ENCODE data around the gene PLCL2. TPM values are rescaled to one million over a fixed set of nuclear protein-coding genes. Genes with fewer than 3 reads are reported as not detected.

Gene PLCL2
- total RNA-seq, 3 donors from 2014 or later, result 15.0 to 35.0 (median 18.8) TPM

- Histone ChIP-seq H3K4me1 (ENCODE audit: low read depth) (no peaks in the 10 kb centered on the region), H3K9me3 (no peaks in the 10 kb centered on the region), H3K36me3 (ENCODE audit: low read depth) (no peaks in the 10 kb centered on the region), H3K4me3 (no peak overlapping the region)
- ATAC-seq, result peak; percentile 67
- TF ChIP-seq CTCF (IDR thresholded peaks at IDR 0.05), result no peak
- intact Hi-C loops (cut with DNase I, micrococcal nuclease), result no loop called here
- no peak for DNase-seq
These were observed 7.2 kb upstream of the PLCL2 start for GRCh38 chr3:16877505-16877904.

GRCh38 chr3:16877911-16878310 is 6.8 kb upstream of the PLCL2 start:
- Histone ChIP-seq H3K4me3 (no peak overlapping the region), H3K36me3 (ENCODE audit: low read depth) (no peaks in the 10 kb centered on the region), H3K4me1 (ENCODE audit: low read depth) (no peaks in the 10 kb centered on the region), H3K9me3 (no peaks in the 10 kb centered on the region)
- intact Hi-C loops (cut with DNase I, micrococcal nuclease), result no loop called here
- DNase-seq (no peak), ATAC-seq (no peak)
- no peak for TF ChIP-seq CTCF (IDR thresholded peaks at IDR 0.05)

- TF ChIP-seq CTCF (IDR thresholded peaks at IDR 0.05), result no peak
- H3K4me3 ChIP-seq, result no peak overlapping the region
- H3K9me3 ChIP-seq, result no peaks in the 10 kb centered on the region
- no peaks in the 10 kb centered on the region for H3K36me3 ChIP-seq (ENCODE audit: low read depth)
- intact Hi-C loops (cut with DNase I, micrococcal nuclease), result no loop called here
- ATAC-seq (no peak), DNase-seq (no peak)
- H3K4me1 ChIP-seq (ENCODE audit: low read depth), result no peaks in the 10 kb centered on the region
These were observed 2.7 kb upstream of the PLCL2 start for GRCh38 chr3:16881896-16882630.

GRCh38 chr3:16883057-16883722 is 1.6 kb upstream of the PLCL2 start:
- no peak overlapping the region for H3K4me3 ChIP-seq
- no peaks in the 10 kb centered on the region for H3K9me3 ChIP-seq
- H3K36me3 ChIP-seq (ENCODE audit: low read depth), result no peaks in the 10 kb centered on the region
- no peak for TF ChIP-seq CTCF (IDR thresholded peaks at IDR 0.05)
- no peak for DNase-seq
- ATAC-seq, result no peak
- intact Hi-C loops (cut with DNase I, micrococcal nuclease), result no loop called here
- no peaks in the 10 kb centered on the region for H3K4me1 ChIP-seq (ENCODE audit: low read depth)

- no peaks in the 10 kb centered on the region for H3K9me3 ChIP-seq
- H3K36me3 ChIP-seq (ENCODE audit: low read depth), result no peaks in the 10 kb centered on the region
- no peak for TF ChIP-seq CTCF (IDR thresholded peaks at IDR 0.05)
- peaks cover 1% of the 10 kb centered on the region for H3K4me1 ChIP-seq (ENCODE audit: low read depth)
- DNase-seq (no peak), ATAC-seq (no peak)
- intact Hi-C loops (cut with DNase I, micrococcal nuclease), result no loop called here
- no peak overlapping the region for H3K4me3 ChIP-seq
These were observed 1.1 kb upstream of the PLCL2 start for GRCh38 chr3:16883723-16884083.

All from mucosa of descending colon (tissue), 3 donors.